ENCODE results near the gene MRPS5.

The MRPS5 gene

DNA sequence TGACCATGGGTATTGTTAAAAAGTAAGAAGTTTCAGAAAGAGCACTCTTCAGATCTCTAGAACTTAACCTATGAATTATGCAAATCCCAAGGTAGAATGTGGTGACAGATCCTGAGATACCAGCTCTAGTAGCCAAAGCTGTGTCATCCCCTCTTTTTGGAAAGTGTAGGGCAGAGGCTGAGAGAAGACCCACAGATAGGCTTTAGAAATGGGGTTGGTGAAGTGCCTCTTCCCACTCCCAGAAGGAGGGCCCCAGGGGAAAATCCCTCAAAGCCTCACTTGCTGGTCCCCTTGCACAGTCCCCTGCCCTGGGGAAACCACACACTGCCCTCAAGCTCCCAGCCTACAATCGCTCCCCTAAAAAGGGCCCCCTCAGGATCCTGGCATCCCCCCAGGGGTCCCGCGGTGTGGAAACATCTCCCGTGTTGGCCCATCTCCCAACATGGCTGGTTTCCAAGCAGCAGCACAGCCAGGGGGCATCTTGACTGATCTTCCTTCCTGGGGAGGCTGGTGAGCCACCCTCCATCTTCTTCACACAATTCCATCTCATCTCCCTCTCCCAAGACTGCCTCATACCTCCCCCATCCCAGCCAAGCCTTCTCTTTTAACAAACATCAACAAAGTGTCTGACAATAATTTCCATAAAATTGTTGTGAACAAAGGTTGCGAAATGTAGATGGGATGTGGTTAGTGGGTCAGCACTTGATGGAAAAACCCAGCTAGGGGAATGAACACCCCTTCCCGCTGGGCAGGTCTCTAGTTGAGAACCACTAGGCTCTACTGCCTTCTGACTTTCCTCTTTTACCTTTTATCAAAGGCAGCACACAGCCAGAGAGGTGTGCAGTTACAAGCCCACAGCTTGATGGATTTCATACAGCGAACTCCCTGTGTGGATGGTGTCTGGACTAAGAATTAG is 71.0 kb downstream of the MRPS5 start:
- H3K4me3 ChIP-seq (ENCODE audit: low read length), result no peak overlapping the region
- no peak for TF ChIP-seq ZNF274 (IDR thresholded peaks at IDR 0.05; ENCODE audit: low read depth, low read length)

- TF ChIP-seq ZNF274 (IDR thresholded peaks at IDR 0.05; ENCODE audit: low read depth, low read length), result no peak
- H3K4me3 ChIP-seq (ENCODE audit: low read length), result no peak overlapping the region
Measured at GRCh38 chr2:95049961-95050360, 71.6 kb downstream of the MRPS5 start.

DNA sequence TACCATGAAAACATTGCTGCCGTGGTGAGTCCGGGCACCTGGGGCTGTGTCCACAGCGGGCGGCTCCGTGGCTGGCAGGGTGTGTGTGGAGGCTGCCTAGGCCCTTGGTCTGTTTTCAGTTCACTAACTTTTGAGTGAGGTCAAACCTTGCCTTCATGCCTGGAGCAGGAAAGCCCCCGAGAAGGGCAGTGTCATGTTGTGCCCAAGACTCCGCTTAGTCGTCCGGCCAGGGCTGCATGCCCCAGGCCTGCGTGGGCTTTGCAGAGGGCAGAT is 72.0 kb downstream of the MRPS5 start:
- TF ChIP-seq ZNF274 (IDR thresholded peaks at IDR 0.05; ENCODE audit: low read depth, low read length), result no peak
- no peak overlapping the region for H3K4me3 ChIP-seq (ENCODE audit: low read length)

- H3K4me3 ChIP-seq (ENCODE audit: low read length), result no peak overlapping the region
- no peak for TF ChIP-seq ZNF274 (IDR thresholded peaks at IDR 0.05; ENCODE audit: low read depth, low read length)
Measured at GRCh38 chr2:95048825-95049682, 72.6 kb downstream of the MRPS5 start.

DNA sequence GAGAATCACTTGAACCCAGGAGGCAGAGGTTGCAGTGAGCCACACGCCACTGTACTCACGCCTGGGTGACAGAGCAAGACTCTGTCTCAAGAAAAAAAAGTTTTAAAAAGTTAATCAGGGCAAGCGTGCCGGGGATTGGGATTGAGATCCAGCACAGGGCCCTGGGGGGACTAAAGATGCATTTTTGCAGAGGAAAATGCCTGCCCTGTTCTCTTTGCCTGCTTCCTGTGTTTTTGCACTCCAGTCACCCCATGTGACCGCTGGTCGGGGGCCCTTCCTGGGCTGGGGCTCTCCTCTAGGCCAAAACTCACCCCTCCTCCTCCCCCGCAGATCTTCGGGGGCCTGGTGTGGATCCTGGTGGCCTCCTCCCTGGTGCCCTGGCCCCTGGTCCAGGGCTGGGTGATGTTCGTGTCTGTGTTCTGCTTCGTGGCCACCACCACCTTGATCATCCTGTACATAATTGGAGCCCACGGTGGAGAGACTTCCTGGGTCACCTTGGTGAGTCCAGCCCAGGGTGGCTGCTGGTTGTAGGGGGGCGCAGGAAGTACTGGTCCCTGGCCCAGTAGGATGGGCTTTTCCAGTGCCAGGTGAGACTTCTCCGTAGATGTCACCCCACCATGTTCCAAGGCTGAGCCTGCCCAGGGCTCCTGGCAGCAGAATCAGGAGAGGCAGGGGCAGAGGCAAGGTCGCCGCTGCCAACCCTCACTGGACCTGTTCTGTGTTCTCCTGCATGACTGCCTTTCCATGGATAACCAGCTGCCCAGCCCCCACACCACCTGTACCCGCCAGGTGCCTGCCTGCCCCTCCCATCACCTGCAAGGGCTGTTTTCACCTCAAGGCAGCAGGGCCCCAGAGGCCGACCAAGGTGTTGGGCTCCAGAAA is 73.7 kb downstream of the MRPS5 start:
- TF ChIP-seq ZNF274 (IDR thresholded peaks at IDR 0.05; ENCODE audit: low read depth, low read length), result no peak
- no peak overlapping the region for H3K4me3 ChIP-seq (ENCODE audit: low read length)

GRCh38 chr2:95046371-95047112 is 75.1 kb downstream of the MRPS5 start:
- no peak for TF ChIP-seq ZNF274 (IDR thresholded peaks at IDR 0.05; ENCODE audit: low read depth, low read length)
- H3K4me3 ChIP-seq (ENCODE audit: low read length), result no peak overlapping the region

- no peak overlapping the region for H3K4me3 ChIP-seq (ENCODE audit: low read length)
- TF ChIP-seq ZNF274 (IDR thresholded peaks at IDR 0.05; ENCODE audit: low read depth, low read length), result no peak
Measured at GRCh38 chr2:95044601-95045000, 77.0 kb downstream of the MRPS5 start.

DNA sequence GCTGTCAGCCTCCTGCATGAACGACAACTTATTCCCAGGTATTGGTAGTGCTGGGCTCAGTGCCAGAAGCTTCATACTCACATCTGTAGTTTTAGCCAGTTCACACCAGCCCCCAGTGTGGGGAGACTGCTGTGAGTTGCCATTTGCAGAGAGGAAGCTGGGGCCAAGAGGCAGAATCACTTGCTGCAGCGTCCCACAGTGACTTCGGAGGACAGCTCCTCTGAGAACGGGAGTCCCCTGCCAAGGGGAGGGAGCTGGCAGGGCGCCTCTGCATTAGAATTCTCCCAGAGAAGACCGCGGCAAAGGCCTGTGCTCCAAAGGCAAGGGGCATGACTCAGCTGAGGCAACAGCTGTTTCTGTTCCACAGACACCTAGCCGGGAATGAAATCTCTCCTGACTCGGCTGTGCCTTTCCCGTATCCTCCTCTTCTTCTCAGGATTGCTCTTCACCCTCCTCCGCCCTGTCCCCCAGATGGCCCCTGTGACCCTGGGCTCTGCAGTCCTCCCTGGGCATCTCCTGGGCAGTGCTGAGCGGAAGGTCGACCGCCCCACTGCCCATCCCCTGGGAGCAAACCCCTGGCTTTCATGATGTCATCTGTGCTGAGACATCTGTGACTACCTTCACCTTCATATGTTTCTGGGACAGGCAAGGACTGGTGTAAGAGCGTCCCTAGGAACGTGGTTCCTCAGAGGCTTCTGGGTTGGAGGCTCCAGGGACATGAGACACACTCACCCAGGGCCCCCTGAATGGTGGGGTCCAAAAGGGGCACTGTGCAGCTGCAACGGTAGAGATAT is 78.1 kb downstream of the MRPS5 start:
- TF ChIP-seq ZNF274 (IDR thresholded peaks at IDR 0.05; ENCODE audit: low read depth, low read length), result no peak
- H3K4me3 ChIP-seq (ENCODE audit: low read length), result no peak overlapping the region

DNA sequence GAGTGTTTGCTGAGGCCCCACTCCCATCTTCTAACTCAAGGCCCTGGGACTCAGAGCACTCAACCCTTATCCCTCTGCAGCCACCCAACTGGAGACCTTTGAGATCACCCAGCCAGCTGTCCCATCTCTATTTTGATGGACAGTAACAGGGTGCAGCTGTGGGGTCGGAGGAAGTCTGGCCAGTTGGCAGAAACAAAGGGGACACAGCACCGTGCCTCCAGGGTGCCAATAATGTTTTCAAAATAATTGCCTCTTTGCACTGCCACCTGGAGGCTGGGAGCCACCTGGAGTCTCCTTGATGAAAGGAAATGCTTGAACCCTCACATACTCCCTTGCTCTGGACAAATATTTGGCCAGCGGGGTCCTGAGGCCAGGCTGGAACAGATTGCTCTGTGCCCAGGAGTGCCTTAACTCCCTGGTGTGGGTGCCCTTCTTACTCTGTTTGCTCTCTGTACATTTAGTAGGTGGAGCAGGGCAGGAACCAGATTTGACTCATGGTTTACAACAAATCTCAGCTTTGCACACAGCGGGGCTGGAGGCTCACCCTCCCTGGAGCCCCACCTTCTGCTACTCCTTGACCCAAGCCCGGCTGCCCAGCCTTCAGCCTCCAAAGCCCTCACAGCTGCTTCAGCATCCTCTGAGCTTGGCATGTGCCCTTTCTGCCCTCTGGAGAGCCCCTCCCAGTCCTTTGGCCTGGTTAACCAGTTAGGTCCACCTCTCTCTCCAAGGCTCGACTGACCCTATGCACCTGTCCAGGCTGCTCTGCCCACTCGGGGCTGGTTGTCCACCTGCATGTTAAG is 78.9 kb downstream of the MRPS5 start:
- H3K4me3 ChIP-seq (ENCODE audit: low read length), result no peak overlapping the region
- TF ChIP-seq ZNF274 (IDR thresholded peaks at IDR 0.05; ENCODE audit: low read depth, low read length), result no peak

GRCh38 chr2:95041824-95042442 is 79.7 kb downstream of the MRPS5 start:
- no peak overlapping the region for H3K4me3 ChIP-seq (ENCODE audit: low read length)
- TF ChIP-seq ZNF274 (IDR thresholded peaks at IDR 0.05; ENCODE audit: low read depth, low read length), result no peak

GRCh38 chr2:95041060-95041823 is 80.4 kb downstream of the MRPS5 start:
- no peak overlapping the region for H3K4me3 ChIP-seq (ENCODE audit: low read length)
- TF ChIP-seq ZNF274 (IDR thresholded peaks at IDR 0.05; ENCODE audit: low read depth, low read length), result no peak

Measured in GM08714 (cell line).